Stimulated activated CD4-positive, alpha-beta T cell treated with anti-CD3 and anti-CD28 coated beads, Interleukin-4, amount 100 ng/mL, for 1 hour (primary cell): ENCODE results near the gene PKLR.
A peak's percentile ranks its signal among the peaks of the same experiment; 100 is the strongest.
"Not testable (repeated sequence)": the region's sequence is repeated elsewhere in the genome, so short reads cannot be mapped to it uniquely, and the experiment has no call there.

Source experiments
- DNase-seq: peaks from one replicate; pipeline ENCODE4 v3.0.0-alpha.2; 2020

PKLR gene

GRCh38 chr1:155301342-155301841, at the start of gene PKLR:
Gene PKLR (minus strand): TSS chr1:155301438. CDS start chr1:155301395, 43 bp downstream.
- DNase-seq: no peak

GRCh38 chr1:155342842-155343241, 41.6 kb upstream of the PKLR start:
- DNase-seq: no peak

- DNase-seq: no peak
These were observed 38.4 kb upstream of the PKLR start for GRCh38 chr1:155339515-155340097.

GRCh38 chr1:155334962-155335361, 33.7 kb upstream of the PKLR start:
- no peak for DNase-seq

GRCh38 chr1:155329980-155330598, 28.9 kb upstream of the PKLR start:
- DNase-seq: no peak

GRCh38 chr1:155328856-155329255, 27.6 kb upstream of the PKLR start:
- not testable (repeated sequence) for DNase-seq

GRCh38 chr1:155327981-155328380, 26.7 kb upstream of the PKLR start:
- DNase-seq: no peak

- no peak for DNase-seq
These were observed 25.4 kb upstream of the PKLR start for GRCh38 chr1:155326631-155327037.

GRCh38 chr1:155326020-155326526, 24.8 kb upstream of the PKLR start:
- no peak for DNase-seq

GRCh38 chr1:155325603-155325893, 24.3 kb upstream of the PKLR start:
- no peak for DNase-seq

GRCh38 chr1:155324717-155325602, 23.7 kb upstream of the PKLR start:
- DNase-seq: peak; percentile 24

- peak; percentile 90 for DNase-seq
These were observed 22.9 kb upstream of the PKLR start for GRCh38 chr1:155324037-155324716.

- peak; percentile 78 for DNase-seq
These were observed 22.4 kb upstream of the PKLR start for GRCh38 chr1:155323729-155324036.

GRCh38 chr1:155322953-155323728, 21.9 kb upstream of the PKLR start:
- DNase-seq: peak; percentile 89

- no peak for DNase-seq
These were observed 21.3 kb upstream of the PKLR start for GRCh38 chr1:155322571-155322952.

GRCh38 chr1:155321639-155322503, 20.6 kb upstream of the PKLR start:
- no peak for DNase-seq

GRCh38 chr1:155320661-155321617, 19.7 kb upstream of the PKLR start, which contains the start of gene RUSC1:
Gene RUSC1 (plus strand): TSS chr1:155320894. CDS start chr1:155321774, 880 bp downstream.
- DNase-seq: peak; percentile 78

GRCh38 chr1:155320252-155320651, 19.0 kb upstream of the PKLR start:
- no peak for DNase-seq

- no peak for DNase-seq
These were observed 18.3 kb upstream of the PKLR start for GRCh38 chr1:155319536-155319935.

GRCh38 chr1:155318082-155318481, 16.8 kb upstream of the PKLR start:
- no peak for DNase-seq
